ENCODE measurements around the gene MCL1.
"Not testable (repeated sequence)": the region's sequence is repeated elsewhere in the genome, so short reads cannot be mapped to it uniquely, and the experiment has no call there.

MCL1 gene

DNA sequence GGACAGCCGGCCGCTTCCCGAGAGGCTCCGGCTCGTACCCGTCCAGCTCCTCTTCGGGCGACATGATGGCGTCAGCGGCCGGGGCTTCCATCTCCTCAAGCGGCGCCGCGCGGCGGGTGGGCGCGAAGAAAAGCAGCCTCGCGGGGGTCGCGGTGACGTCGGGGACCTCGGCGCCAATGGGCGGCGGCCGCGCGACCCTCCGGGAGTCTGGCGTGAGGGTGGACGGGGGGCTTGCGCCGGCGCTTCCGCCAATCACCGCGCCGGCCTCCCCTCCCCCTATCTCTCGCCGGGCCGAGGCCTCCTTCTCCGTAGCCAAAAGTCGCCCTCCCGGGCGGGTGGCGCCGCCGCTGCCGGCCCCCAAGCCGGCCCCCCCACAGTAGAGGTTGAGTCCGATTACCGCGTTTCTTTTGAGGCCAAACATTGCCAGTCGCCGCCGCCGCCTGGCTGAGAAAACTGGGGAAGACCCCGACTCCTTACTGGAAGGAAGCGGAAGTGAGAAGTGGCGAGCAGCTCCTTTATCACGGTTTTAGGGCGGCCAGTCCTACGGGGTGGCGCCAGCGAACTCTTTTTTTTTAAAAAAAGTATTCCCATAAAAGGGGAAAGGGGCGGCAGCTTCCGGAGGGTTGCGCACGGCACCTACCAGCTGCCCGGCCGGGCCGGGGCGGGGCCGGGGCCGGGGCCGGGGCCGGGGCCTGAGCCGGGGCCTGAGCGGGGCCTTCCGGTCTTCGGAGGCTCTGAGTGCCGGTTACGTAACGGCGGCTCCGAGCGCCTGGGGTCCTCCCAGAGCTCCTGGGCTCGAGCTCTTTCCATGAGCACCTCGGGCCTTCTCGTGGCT, at the start of gene MCL1:
MCL1 (minus strand) TSS at position 501 of the 835 bp plus-strand sequence; CDS start at position 421, 80 bp downstream.
- DNase-seq: peak; percentile 94

- no peak for DNase-seq
Observed at GRCh38 chr1:150628766-150629114, 49.3 kb upstream of the MCL1 start.

DNA sequence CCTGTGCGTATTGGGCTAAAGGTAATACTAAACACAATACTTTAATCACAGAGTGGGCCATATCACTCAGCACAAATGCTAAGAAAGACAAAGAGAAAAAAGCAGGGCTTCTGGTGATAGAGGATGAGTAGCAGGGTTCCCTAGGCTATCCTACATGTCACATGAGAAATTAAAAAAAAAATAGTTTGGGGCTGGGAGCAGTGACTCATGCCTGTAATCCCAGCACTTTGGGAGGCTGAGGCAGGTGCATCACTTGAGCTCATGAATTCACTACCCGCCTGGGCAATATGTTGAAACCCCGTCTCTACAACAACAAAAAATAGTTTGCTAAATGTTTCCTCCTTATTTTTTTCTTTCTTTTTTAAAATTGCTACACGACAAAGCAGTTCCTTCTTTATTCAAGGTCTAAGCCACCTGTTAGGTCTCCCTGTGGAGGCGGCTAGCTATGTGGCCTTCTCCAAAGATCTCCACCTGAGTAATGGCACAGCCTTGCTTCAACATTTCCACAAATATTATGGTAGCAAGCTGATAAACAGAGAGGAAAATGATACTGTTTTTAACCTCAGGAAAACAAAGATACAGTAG, 48.5 kb upstream of the MCL1 start:
- DNase-seq: no peak

DNA sequence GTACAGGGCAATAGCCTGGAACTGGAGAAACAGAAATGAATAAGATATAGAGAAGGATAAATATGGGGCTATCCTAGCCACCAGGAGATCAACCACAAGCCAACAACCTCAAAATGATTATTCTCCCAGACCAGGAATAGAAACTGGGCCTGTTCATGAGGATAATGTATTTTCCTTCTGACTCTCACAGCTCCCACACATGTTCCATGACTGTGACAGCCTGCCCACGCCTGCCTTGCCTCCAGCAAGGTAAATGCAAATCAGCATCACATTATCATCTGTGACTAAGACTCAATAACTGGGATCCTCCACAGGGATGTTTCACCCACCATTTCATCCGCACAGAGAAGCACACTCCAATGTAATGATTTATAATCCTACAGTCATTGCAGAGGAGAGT, 46.7 kb upstream of the MCL1 start:
- no peak for DNase-seq

DNA sequence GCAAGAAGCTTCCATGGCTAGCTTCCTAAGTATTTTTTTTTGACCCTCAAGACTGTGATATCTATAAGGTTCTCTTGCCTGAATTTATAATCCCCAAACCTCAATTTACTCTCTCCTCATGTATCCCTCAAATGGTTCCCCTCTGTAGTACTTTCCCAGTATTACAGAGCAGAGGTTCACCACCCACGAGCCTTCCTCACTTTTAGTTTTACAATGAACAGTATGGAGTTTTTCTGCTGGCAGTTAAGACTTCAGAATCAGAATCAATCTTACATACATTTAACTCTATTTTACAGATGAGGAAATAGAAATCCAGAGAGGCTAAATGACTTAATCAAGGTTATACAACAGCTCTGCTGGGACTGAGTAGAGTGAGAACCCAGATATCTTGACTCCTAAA, 45.1 kb upstream of the MCL1 start:
- not testable (repeated sequence) for DNase-seq

DNA sequence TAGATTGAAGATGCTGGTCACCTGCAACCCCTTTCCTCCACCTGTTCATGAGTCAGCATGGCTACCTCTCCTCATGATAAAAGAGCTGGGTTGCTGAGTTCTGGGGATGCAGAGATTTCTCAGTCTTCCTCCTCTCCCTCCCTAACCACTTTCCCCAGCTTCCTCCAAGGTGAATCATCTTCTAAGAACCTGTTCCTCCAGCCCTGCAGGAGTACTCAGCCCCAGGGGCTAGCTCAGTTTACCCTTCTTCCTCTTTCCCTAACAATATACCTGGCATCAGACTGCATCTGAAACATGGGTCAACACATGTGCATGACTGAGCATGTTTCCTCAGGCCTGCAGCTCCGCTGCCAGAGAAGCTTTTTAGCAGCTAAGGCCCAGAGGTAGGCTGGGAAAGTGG, 44.7 kb upstream of the MCL1 start:
- DNase-seq: not testable (repeated sequence)

DNA sequence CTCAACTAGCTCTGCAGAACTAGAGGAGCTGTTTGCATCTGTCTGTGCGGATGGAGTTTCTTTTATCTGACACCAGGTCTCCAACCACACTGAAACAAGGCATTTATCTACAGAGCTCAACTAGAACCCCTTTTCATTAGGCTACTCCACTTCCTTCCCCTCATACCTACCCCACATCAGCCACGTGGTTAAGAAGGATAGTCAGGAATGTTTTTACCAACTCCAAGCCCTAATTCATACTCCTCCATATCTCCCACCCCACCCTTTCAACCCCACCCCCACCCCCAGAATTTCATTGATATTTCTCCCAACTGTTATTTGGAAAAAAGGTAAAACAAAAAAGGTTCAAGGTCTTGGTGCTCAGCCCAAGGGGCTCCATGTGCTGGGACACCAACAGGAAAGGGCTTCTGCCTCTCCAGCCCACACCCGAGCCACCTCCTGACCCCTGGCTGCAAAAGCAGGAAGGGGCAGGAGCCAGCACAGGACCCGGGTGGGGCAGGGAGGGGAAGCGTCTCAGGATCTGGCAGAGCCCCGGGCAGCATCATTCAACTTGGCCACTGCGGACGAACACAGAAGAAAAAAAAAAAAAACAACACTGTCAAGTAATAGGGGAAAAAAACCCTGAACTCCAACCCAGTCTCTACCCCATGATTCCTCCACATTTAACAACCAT, 43.0 kb upstream of the MCL1 start:
- DNase-seq: peak; percentile 15

DNA sequence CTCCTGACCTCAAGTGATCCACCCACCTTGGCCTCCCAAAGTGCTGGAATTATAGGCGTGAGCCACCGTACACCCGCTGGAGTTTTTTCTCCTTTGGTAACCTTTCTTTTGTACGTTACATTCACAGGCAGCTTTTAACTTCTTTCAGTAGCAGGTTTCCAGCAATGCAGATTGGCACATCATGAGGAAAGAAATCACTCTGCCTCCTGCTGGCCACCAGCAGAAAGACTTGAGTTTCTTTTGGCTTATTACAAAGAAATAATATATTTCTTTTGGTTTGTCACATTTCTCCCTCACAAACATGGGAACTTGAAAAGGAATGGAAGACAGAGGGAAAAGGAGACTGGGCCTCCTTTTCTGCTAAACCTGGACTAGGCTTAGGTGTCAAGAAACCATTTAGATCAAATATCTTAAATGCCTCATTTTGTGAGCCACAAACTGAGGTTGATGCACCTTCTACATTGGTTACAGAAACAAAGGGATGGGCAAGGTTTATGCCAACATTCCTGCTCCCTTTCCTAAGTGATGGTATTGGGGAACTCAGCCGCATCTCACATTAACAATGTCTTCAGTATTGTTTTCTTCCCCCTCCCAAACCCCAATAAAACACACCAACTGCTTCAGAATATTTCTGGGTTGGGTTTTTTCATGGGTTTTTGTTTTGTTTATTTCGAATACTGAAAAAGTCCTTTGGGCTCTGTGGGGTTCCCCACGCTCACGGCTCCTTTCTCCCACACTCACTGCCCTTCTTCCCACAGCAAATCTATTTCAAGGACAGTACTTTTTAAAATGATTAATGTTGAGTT, 42.3 kb upstream of the MCL1 start:
- peak; percentile 79 for DNase-seq

DNA sequence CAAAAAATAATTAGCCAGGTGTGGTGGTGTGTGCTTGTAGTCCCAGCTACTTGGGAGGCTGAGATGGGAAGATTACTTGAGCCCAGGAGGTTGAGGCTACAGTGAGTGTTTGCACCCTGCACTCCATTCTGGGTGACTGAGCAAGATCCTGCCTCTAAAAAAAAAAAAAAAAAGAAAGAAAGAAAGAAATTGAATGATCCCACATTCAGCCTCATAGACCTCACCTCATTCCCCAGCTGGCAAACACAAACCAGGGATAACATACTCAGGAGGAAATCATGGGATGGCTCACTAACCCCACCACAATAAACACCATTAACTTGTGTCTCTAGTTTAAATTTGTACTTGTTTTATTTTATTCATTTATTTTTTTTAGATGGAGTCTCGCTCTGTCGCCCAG, 41.5 kb upstream of the MCL1 start:
- no peak for DNase-seq

DNA sequence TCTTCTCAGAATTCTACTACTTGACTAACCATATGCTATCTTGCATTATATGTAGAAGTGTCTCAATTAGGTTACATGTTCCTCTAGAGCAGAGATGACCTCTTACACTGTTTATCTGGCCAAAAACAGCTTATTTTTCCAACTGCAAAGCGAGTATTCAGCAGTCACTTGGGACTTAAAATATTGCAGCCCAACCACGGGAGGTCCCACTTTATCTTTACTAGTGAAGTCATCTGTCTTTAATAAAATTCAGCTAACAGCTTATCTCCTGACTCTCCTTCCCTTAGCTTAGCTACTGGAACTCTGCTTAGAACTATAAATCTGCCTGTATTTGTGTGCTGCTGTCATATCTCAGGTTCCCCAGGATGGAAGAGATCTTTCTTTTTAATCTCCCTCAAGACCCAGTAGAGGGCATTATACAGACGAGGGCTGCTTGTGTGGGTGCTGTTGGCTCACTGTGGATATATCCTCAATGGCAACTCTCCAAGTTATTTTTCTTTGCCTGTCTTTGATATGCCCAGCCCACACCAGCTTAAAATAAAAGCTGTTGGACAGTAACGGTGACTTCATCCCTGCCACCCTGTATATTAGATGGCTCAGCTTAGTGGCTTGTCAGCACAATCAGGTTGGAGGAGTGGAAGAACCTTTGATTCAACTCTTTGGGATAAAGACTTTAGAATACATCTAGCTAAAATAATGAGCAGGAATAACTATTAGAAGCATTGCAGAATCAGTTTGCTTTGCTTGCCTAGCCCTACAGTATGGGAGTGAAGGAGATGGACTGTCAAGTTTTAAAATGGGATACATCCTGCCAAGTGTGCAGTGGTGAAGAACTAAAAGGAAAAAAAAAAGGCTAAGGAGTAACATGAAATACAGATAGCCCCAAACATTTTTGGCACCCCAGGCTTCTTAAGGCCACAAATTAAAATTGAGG, 40.4 kb upstream of the MCL1 start:
- DNase-seq: peak; percentile 60

- peak; percentile 37 for DNase-seq
Observed at GRCh38 chr1:150615346-150616201, 36.2 kb upstream of the MCL1 start.

GRCh38 chr1:150613061-150613920, 33.9 kb upstream of the MCL1 start:
- DNase-seq: peak; percentile 86

DNA sequence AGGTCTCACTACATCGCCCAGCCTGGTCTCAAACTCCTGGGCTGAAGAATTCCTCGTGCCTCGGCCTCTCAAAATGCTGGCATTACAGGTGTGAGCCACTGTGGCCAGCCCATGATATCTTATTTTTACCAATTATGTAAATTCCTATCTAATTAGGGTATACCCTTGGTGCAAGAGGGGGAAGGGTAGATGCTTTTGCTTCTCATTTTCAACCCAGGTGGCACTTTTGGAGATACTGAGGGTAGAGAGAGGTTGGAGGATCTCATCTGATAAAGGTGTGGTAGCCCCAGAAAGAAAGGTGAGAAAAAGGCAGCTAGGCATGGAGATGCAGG, 32.6 kb upstream of the MCL1 start:
- DNase-seq: no peak

DNA sequence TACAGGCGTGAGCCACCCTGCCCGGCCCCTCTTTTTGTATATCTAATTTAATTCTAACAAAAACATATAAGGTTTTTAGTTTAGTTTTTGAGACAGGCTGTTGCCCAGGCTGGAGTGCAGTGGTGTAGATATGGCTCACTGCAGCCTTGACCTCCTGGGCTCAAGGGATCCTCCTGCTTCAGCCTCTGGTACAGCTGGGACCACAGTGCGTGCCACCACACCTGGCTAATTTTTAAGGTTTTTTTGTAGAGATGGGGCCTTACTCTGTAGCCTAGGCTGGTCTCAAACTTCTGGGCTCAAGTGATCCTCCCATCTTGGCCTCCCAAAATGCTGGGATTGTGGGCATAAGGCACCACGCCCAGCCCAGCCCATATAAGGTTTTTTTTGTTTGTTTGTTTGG, 31.2 kb upstream of the MCL1 start:
- no peak for DNase-seq

DNA sequence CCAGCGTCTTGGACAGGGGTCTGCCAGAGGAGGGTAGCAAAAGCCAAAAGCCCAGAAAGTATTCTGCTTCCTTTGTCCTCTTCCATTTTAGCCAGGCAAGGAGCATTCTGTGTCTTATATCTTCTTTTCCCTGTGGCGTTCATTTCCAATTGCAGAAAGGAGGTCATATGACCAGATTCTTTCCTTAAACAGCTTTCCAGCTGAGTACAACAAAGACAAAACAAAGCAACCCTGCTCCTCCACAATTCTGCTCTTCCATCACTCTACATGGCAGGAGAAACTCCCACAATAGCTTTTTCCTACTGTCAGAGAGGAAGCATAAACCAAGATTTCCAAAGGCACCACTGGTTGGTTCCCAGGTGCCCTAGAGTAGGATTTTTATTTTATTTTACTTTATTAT, 30.3 kb upstream of the MCL1 start:
- no peak for DNase-seq

DNA sequence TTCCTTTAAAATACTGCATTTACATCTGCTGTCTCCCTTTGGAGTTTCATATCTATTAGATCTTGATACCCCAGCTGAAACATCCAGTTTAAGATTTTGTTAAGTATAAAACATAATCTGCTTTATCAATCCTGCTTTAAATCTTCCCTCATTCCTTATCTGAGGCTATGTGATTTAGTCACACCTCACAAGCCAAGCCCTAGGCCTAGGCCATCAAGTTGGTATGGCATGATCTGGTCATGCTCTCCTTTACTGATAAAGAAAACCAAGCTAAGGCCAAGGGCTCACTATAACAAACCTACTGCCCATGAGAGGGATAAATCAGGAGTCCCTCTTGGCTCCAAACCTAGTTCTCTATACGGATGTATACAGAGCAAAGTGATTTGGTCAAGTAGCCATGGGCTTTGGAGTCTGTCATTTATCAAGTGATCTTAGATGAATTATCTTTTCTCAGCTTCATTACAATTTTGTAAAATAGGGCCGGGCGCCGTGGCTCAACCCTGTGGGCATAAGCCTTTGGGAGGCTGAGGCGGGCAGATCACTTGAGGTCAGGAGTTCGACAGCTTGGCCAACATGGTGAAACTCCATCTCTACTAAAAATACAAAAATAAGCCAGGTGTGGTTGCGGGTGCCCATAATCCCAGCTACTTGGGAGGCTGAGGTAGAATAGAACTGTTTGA, 27.2 kb upstream of the MCL1 start:
- no peak for DNase-seq

DNA sequence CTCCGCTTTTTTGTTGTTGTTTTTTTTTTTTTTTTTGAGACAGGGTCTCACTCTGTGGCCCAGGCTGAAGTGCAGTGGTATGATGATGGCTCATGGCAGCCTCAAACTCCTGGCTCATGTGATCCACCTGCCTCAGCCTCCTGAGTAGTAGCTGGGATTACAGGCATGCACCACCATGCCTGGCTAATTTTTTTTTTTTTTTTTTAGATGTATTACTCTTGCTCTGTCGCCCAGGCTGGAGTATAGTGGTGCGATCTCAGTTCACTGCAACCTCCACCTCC, 26.0 kb upstream of the MCL1 start:
- DNase-seq: not testable (repeated sequence)

DNA sequence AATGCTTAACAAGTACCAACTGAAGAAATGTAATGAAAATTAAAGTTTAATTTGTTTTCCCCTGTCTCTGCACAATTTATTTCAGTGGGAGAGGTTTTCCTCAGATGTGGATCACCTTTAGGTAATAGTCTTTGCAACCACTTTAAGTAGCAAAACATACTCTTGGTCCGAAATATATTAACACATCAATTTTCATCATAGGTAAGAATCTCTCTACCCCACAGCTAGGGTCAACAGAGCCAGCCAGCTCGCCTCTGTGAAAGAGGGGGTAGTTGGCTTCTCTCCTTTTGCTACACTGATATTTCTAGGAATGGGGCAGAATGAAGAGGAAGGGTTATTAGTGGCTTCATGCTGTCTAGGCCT, 24.8 kb upstream of the MCL1 start:
- DNase-seq: no peak

- no peak for DNase-seq
Observed at GRCh38 chr1:150603711-150604110, 24.3 kb upstream of the MCL1 start.

- not testable (repeated sequence) for DNase-seq
Observed at GRCh38 chr1:150602372-150602771, 23.0 kb upstream of the MCL1 start.

All from CD4-positive, alpha-beta T cell treated with Interleukin-4 for 4 hours (primary cell).